Dermis microvascular lymphatic vessel endothelial cell (primary cell): ENCODE results near the gene CD5L. TPM values are rescaled to one million over a fixed set of nuclear protein-coding genes. Genes with fewer than 3 reads are reported as not detected.
A peak's percentile ranks its signal among the peaks of the same experiment; 100 is the strongest.

Source experiments
- DNase-seq, 2 donors: peaks; one replicate each; pipeline versions ENCODE4 v3.0.0 to v3.0.0-alpha.2; 2010; ENCODE audit warnings: low read depth in 2 of 2
- total RNA-seq: library from RNA; depleted of rRNA; stranded (reverse); fragments of >200 nt; gene quantifications from 2 replicates; pipeline ENCODE4 v1.2.1, GENCODE V29; 2014

Gene CD5L
- not detected in 2 replicates for total RNA-seq

- DNase-seq, result no peak
Measured at GRCh38 chr1:157841708-157842107, at the start of gene CD5L. CD5L (minus strand) TSS chr1:157841808; CDS start chr1:157841701, 107 bp downstream.

GRCh38 chr1:157882580-157882979 lies 41.0 kb upstream of the CD5L start:
- no peak for DNase-seq

- DNase-seq, result no peak
Measured at GRCh38 chr1:157880621-157881020, 39.0 kb upstream of the CD5L start.

GRCh38 chr1:157878059-157878458 lies 36.5 kb upstream of the CD5L start:
- DNase-seq, result peak; percentile 27 to 47

GRCh38 chr1:157870490-157870889 lies 28.9 kb upstream of the CD5L start:
- no peak for DNase-seq

DNA sequence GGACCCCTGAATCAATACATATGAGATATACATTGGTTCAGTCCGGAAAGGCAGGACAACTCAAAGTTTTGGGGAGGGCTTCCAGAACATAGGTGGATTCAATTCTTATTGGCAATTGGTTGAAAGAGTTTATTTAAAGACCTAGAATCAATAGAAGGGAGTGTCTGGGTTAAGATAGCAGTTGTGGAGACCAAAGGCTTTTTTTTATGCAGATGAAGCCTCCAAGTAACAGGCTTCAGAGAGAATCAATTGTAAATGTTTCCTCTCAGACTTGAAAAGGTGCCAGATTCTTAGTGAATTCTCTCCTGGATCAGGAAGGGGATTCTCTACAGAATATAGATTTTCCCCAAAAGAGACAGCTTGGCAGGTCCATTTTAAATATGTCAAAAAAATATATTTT lies 27.0 kb upstream of the CD5L start:
- DNase-seq, result no peak

DNA sequence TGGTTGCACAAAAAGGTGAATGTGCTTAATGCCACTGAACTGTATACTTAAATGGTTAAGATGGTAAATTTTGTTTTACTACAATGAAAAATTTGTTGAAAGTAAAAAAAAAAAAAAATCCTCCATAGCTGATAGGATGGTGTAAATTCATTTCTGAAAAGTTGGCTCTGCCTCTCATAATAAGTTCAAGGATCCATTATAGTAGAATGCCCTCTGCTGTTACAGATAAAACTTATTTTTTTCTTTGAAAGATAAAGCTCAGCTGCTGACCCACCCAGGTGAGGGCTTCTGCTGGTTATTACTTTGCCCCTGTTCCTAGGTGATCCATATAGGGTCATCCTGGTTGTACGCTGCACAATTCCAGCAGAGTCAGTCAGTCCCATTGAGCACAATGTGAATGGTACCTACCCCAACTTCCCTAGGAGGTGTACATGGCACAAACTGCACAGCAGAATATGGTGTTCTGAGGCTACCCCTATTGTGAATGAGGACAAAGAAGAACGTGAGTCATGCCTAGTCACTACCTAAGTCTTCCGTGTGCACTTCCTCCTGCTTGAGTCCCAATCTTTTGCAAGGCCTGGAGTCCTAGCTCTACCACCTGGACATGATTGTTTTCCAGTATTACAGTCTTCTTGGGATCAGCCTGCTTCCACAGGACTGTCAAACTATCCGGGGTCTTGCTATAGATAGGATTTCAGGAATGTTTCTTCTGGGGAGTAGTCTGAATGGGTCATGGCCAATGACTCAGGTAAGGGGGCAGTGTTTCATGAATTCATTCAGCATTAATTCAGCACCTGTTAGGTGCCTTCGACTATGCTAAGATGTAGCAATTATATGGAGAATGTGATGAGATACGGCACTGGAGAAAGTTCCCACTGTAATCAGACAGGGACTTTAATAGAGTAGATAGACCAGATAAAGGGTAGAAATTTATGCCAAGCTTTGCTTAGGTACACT lies 20.8 kb upstream of the CD5L start:
- DNase-seq, result no peak

DNA sequence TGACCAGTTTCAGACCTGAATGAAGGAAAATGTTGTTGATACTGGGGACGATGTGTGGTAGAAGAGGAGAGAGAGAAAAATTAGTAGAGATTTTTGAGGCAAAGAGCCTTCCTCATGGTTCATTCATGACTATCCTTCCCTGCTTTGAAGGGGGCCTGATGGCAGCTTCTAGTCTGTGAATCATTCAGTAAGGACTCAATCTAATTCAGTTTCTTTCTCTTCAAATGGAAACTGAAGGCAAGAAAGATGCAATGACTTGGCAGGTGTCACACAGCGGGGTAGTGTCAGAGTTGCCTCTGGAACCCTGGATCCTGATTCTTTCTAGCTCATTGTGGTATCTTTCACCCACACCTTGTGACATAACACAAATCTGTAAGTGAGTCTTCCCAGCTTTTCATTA lies 14.9 kb upstream of the CD5L start:
- DNase-seq, result no peak

DNA sequence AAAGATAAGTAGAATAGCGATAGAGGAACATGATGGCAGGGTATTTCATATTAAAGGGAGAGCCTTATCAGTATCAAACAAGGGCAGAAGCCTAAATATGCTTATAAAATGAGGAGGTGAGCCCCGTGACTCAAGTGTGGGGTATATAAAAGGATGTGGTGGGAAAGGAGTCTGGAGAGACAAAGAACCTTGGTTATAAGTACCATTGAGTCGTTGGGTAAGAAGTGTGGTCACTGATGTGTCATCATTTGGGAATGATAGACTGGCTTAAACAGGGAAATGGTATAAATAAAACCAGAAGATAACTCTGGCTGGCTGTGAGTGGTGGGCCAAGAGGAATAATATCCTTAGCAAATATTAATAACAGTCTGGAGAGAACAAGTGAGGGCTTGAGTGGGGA lies 10.9 kb upstream of the CD5L start:
- DNase-seq, result no peak

- DNase-seq, result no peak
Measured at GRCh38 chr1:157849229-157849875, 7.7 kb upstream of the CD5L start.

- no peak for DNase-seq
Measured at GRCh38 chr1:157844089-157844830, 2.7 kb upstream of the CD5L start.

DNA sequence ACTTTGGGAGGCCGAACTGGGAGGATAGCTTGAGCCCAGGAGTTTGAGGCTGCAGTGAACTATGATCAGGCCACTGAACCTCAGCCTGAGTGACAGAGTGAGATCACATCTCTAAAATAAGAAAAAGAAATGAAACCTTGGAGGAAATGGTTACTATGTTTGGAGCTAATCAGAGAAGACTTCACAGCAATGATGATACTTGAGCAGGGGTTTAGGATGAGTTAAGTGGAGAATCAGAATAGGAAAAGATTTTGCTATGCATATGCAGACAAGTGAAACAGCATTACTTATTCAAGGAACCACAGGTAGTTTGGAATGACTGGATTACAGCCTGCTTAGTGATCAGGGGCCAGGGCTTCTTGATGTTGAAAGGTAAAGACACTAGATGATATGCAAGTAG lies 1.3 kb upstream of the CD5L start:
- DNase-seq, result no peak

GRCh38 chr1:157838966-157839365 lies 2.6 kb downstream of the CD5L start:
- no peak for DNase-seq

DNA sequence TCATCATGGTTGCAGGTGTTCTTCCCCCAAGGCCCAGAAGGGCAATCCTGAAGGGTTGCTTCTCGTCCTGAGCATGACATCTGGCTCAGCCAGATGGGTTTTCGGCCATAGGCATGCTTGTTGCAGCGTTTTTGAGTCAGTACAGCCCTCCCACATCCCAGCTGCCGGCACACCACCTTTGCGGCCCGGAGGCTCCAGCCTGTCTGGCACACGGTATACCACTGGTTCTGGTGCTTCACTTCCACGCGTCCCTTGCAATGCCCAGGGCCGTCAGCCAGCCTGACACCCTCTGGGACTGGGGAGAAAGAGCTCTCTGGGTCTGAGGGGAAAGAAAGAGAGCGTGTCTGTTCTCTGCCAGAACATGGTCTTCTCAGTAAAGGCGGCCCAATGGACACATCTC lies 7.2 kb downstream of the CD5L start:
- DNase-seq, result no peak

GRCh38 chr1:157833145-157833544 lies 8.5 kb downstream of the CD5L start:
- no peak for DNase-seq

DNA sequence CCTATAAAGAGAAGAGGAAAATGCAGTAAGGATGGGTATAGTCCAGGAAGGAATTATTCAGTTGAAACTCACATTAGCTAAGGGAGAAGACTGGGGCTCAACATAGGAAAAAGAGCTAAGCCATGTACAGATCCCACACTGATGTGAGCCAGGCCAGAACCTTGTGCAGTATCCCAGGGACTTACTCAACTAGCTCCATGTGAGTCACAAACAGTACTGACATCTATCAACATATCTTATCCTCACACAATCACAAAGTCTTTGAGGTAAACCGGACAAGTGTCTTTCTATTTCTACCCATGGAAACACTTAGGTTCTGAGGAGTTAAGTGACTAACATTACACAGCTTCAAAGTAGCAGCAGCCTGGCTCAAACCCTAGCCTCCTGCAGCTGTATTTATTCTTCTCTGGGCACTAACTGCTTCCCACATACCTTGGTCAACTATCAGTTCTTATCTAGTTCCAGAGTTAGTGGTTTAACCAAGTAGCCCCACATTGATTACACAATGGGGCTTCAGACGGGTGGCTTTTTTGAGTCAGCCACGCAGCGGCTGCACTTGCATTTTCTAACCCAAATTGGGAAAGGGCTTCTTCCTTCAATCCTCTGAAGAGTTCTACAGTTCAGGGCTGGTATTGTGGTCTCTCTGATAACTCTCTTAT lies 9.5 kb downstream of the CD5L start:
- no peak for DNase-seq

DNA sequence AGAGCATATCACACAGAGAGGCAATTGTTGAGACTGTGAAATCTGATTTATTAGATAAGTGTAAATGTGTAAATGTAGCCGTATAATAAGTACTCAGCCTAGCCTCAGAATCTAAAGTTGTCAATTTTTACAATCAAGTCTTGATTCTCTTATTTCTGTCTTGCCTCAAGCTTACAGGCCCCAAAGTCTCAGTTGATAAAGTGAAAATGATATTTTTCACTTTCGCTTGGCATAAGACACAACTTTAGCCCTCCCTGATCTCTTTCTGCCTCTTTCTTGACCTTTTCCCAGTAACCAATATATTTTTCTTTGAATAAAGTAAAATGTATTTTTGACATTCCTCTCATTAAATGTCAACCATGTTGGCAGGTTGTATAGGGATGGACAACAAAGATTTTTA lies 10.7 kb downstream of the CD5L start:
- DNase-seq, result no peak

- no peak for DNase-seq
Measured at GRCh38 chr1:157829711-157830110, 11.9 kb downstream of the CD5L start.

- no peak for DNase-seq
Measured at GRCh38 chr1:157829210-157829609, 12.4 kb downstream of the CD5L start.

DNA sequence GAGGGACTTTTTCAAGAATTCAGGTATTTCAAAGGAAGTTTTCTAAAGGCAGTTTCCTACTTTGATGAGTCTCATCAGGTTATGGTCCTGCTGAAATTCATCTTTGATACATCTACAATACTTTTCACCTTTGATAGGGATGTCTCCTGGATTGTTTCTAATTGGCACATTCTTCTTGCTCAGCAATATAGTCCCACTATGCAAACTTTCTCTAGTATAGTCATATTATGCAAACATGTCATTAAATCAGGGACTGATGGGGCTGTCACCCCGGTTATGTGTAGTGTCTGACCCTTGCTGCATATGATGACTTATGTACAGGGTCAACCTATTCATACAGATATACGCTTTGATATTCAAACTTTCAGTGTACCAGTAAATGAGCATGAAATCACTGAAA lies 21.3 kb downstream of the CD5L start:
- DNase-seq, result no peak

- DNase-seq, result no peak
Measured at GRCh38 chr1:157819896-157820295, 21.7 kb downstream of the CD5L start, which contains the start of gene FCRL1. FCRL1 (minus strand) TSS chr1:157820120; CDS start chr1:157820037, 83 bp downstream.

- DNase-seq, result no peak
Measured at GRCh38 chr1:157819215-157819614, 22.4 kb downstream of the CD5L start.
